Ureter (tissue), 1 donor: ENCODE data around the gene JAM3. TPM values are rescaled to one million over a fixed set of nuclear protein-coding genes. Genes with fewer than 3 reads are reported as not detected.
"Not testable (repeated sequence)": the region's sequence is repeated elsewhere in the genome, so short reads cannot be mapped to it uniquely, and the experiment has no call there.

Experiments used
- DNase-seq: peaks from one replicate; pipeline ENCODE4 v3.0.0-alpha.2; 2020; ENCODE audit warnings: low spot score
- total RNA-seq: library from RNA; stranded (reverse); gene quantifications from one replicate; pipeline ENCODE4 v1.2.4, GENCODE V29; 2023
- donor health status: DM: yes; HTN: yes; CAD: no.

JAM3 gene
- total RNA-seq, 1 donor from 2014 or later, result 33.8 TPM

- no peak for DNase-seq
These were observed 6.4 kb upstream of the JAM3 start for GRCh38 chr11:134062265-134063123.

GRCh38 chr11:134063124-134063495, 5.8 kb upstream of the JAM3 start:
- DNase-seq, result no peak

DNA sequence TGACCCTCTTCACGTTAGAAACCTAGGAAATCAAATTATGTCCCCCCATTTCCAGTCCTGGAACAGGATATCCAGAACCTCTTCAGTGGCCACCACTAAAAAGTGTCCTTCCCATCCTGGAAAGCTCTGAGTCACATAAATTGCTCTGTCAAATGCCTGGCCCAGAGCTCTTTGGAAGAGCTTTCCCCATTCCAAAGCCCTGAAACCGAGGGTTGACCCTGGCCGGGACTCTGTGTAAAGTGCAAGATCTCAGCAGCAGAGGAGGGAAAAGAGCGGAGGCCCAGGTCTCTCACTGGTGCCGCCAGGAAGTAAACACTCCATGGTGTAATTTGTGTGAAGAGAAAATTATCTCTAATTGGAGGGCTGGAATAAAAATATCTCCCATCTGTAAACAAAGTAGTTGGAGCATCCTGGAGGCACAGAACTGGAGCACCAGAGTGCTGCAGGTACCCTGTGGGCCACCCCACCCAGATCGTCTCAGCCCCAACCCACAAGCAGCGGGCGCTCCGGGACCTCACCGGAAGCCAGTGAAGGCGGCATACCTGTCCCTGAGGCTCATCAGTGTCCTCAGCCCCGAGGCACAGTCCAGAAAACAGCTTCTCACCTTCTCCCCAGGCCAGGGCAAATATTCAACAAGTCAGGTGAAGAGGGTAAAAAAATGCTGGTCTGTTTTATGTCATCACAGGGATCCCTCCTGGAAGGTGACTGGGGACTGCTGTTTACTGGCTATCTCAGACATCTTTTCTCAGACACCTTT, 4.7 kb upstream of the JAM3 start:
- DNase-seq, result no peak

- no peak for DNase-seq
These were observed 3.5 kb upstream of the JAM3 start for GRCh38 chr11:134065381-134065780.

DNA sequence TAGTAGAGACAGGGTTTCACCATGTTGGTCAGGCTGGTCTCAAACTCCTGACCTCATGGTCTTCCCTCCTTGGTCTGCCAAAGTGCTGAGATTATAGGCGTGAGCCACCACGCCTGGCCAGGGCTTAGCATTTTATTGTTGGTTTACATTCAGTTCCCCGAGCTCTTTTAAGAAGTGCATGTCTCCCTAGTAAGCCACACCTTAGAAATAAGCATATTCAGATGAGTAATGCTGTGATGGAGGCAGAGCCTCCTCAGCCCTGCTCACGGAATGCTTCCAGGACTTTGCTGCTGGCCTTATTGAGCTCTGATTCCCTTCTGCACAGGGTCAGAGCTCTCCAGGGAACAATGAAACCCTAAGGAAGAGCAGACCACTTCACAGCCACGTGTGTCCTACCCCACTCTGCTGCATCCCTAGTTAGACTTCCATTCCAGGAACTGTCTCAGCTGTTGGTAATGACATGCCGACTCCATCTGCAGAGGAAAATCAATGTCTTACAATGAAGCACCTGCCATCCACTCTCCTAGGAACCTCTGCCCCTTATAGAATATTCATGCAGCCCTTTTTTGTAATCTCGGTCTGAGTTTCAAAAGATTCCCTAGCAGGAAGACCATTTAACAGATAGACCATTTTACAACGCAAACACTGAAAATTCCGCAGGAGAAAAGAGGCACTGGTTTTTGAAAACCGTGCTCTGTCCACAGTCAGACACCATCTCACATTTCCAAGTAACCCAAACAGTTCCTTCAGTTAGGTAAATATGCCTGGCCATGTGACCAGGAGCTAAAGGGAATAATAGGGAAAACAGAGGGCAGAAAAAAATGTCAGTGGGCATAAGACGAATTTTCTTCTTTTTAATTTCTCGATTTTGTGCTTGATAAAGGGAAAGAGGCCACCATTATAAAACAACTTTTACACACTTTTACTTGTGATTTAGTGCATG, 1.7 kb upstream of the JAM3 start:
- no peak for DNase-seq

GRCh38 chr11:134069426-134070341, 812 bp downstream of the JAM3 start:
- no peak for DNase-seq

- DNase-seq, result no peak
These were observed 1.5 kb downstream of the JAM3 start for GRCh38 chr11:134070342-134070845.

GRCh38 chr11:134071306-134071705, 2.4 kb downstream of the JAM3 start:
- no peak for DNase-seq

GRCh38 chr11:134071766-134072402, 3.0 kb downstream of the JAM3 start:
- no peak for DNase-seq

- no peak for DNase-seq
These were observed 4.0 kb downstream of the JAM3 start for GRCh38 chr11:134072844-134073243.

DNA sequence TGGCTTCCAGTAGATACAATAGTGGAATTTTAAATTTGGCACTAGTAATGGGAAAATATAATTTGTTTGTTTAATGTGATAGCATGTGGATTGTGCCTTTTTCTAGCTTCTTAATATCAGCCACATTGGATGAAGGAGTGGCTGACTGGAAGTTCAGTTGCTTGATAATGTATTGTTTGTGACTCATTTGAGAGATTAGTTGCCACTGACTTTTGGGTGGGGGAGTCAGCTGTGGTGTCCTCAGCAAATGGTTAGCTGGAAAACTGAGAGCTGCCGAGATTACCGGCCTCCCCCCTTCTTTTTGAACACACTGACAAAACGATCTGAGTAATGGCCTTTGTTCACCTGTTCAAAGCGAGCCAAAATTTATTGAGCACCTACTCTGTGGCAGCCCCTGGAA, 5.5 kb downstream of the JAM3 start:
- no peak for DNase-seq

DNA sequence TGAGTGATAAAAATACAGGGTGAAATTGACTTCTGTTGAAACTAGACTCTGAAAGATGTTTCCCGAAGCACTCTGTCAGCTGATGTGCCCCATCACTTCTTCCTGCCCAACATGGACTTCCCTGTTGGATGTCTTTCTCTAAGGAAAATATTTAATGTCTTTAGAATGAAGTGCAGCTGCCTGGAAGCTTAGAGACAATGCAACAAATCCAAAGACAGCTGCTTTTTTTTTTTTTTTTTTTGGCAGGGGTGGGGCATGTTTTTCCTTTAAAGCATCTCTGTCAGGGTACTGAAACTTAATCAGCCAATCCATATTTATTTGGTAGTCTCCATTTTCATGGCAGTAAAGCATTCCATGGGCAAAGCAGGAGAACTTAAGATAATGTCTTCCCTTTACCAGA, 5.9 kb downstream of the JAM3 start:
- no peak for DNase-seq

DNA sequence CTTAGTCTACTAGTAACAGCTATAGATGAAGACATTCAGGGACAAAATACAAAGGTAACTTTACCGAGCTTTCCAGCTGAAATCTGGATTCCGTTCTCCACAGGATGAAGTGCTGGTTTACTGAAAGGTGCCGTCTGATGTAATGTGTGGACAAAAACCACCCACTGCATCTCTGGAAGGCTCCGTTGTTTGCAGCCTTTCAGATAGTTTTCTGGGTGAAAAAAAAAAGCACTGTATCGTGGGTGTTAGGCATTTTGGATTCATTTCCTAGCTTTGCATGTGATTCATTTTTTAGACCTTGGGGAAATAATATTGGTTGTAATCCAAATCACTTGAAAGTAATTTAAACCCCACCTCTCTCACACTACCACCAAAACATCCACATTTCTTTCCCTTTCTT, 10.4 kb downstream of the JAM3 start:
- DNase-seq, result no peak

- not testable (repeated sequence) for DNase-seq
These were observed 12.4 kb downstream of the JAM3 start for GRCh38 chr11:134081258-134081657.

- DNase-seq, result no peak
These were observed 14.1 kb downstream of the JAM3 start for GRCh38 chr11:134082990-134083389.

GRCh38 chr11:134086376-134086775, 17.5 kb downstream of the JAM3 start:
- DNase-seq, result no peak

GRCh38 chr11:134092006-134092405, 23.1 kb downstream of the JAM3 start:
- not testable (repeated sequence) for DNase-seq

DNA sequence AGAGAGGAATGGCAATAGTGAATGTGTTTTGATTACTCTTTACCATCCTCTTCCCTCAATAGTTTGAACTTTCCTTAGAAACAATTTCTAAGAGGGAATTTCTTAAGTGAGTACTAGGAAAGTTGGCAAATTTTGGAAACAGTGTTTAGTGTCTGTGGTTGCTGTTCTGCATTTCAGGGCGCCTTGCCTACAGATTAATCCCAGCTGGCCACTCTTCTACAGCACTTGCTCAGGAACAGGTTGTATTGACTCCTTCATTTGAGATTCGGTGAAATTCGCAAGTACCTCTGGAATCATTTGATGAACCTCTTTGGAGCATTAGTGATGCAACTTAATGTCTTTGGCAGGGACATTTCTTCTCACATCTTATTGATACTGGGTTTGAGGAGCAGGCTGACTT, 28.3 kb downstream of the JAM3 start:
- no peak for DNase-seq

DNA sequence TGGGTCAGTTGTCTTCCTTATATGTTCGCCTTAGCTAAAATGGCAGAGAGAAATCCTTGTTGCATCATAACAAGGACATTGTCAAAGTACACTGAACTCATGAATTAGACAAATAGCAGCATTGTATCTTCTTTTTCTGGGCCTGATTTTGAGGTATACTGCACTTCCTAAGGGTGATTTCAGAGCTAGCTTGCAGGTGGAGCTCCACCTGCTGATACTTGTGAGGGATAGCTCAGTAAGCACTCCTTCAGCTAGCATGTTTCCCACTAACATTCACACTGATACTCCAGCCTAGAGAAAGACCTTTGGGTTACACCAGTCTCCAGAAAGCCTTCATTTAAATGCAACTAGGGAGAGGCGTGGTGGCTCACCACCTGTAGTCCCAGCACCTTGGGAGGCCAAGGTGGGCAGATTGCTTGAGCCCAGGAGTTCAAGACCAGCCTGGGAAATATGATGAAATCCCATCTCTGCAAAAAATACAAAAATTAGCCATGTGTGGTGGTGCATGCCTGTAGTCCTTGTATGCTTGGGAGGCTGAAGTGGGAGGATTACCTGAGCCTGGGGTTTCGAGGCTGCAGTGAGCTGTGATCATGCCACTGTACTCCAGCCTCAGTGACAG, 29.8 kb downstream of the JAM3 start:
- no peak for DNase-seq

- DNase-seq, result no peak
These were observed 31.3 kb downstream of the JAM3 start for GRCh38 chr11:134100171-134100570.
